CD4-positive, alpha-beta T cell treated with Interleukin-4 for 4 hours (primary cell): ENCODE results near the gene CREB3L4.
A peak's percentile ranks its signal among the peaks of the same experiment; 100 is the strongest.

Source experiments
- DNase-seq: peaks from one replicate; pipeline ENCODE4 v3.0.0-alpha.2; 2020

Gene CREB3L4

DNA sequence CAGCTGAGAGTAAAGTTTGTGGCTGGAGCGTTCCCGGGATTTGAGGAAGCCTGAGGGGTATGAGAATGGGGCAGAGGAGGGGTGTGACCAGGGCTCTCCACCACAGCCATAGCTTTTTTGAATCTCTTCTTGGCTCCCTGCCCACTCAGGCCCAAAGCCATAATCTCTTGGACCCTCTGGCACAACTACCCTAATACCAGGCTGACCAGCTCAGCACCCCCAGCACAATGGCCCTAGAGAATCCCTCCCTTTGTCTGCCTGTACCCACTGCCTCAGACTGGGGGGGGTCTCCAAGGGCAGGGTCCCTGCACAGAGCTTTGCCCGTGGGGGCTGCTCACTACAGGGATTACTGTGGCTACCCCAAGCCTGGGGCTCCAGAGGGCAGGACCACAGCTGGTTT, 28.7 kb upstream of the CREB3L4 start:
- DNase-seq = no peak

- no peak for DNase-seq
Observed at GRCh38 chr1:153939476-153939875, 28.2 kb upstream of the CREB3L4 start.

- no peak for DNase-seq
Observed at GRCh38 chr1:153940756-153941155, 26.9 kb upstream of the CREB3L4 start.

GRCh38 chr1:153941826-153942725, 25.6 kb upstream of the CREB3L4 start:
- no peak for DNase-seq

GRCh38 chr1:153942766-153943549, 24.7 kb upstream of the CREB3L4 start:
- DNase-seq = no peak

GRCh38 chr1:153944005-153944826, 23.5 kb upstream of the CREB3L4 start:
- peak; percentile 27 for DNase-seq

- DNase-seq = no peak
Observed at GRCh38 chr1:153944827-153945117, 22.9 kb upstream of the CREB3L4 start.

GRCh38 chr1:153945131-153945794, 22.4 kb upstream of the CREB3L4 start:
- peak; percentile 85 for DNase-seq

DNA sequence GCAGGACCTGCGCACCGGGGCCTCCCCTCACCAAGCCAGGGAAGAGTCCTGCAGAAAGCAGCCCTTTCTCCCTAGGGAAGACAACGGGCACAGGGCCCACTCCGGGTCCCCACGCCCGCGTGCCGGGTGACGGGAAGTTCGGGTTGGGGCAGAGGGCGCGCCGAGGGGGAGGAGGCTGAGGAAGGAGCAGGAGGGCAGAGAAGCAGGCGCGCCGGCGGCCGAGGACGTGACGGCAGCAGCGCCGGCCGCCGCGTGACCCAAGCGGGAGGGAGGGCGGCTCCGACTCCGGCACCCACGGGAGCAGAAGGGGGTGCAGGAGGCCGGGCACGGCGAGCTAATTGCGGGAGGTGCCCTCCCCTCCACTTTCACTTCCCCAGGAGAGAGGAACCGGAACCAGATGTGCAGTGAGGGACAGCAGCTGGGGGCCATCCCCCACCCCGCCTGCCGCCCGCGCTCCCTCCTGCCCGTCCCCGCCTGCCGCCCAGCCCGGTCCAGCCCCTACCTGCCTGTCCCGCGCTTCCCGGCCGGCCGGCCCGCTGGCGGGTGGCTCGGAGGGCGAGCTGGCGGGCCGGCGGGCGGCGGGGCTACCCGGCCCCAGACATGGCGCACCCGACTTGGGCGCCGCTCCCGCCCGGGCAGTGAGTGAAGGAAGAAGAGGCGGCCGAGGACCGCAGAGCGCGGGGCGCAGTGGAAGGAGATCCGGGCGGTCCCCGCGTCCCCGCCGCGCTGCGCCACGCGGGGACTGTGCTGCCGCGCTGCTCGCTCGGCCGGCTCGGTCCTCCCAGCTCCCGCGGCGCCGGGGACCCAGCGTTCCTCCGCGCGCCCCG, 21.7 kb upstream of the CREB3L4 start:
- peak; percentile 78 for DNase-seq

DNA sequence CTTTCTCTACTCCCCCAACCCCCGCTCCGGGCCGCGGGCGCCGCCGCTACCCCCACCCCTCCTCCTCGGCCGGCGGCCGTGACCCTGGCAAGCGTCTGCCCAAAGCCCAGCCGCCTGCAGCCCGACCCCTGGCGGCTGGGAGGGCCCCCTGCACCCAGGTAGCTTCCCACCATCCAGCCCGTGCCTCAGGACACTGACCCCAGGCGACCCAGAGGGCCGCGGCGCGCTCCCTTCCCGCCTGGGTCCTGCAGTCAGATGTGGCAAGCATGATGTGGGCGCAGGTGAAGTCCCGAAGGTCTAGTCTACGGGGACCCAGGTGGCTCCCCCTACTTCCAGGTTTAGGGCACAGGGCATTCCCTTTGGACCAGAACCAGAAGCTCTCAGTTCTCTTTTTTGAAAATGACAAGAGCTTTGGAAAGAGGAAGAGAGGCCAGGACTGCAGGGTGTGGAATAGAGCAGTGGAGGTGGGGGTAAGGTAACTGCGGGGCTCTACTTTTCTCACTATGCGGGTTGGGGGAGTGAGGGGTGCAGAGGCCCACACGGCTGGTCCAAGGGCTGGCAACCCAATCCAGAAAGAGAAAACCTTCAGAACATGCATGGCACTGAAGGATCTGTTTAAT, 21.0 kb upstream of the CREB3L4 start, which contains the start of gene DENND4B:
Gene DENND4B, minus strand, starts transcription at position 97 of the 620 bp plus-strand sequence. CDS start 2,344 bp downstream, outside the sequence.
- peak; percentile 71 for DNase-seq

- DNase-seq = no peak
Observed at GRCh38 chr1:153951183-153951582, 16.5 kb upstream of the CREB3L4 start.

GRCh38 chr1:153951801-153952200, 15.9 kb upstream of the CREB3L4 start:
- DNase-seq = no peak

DNA sequence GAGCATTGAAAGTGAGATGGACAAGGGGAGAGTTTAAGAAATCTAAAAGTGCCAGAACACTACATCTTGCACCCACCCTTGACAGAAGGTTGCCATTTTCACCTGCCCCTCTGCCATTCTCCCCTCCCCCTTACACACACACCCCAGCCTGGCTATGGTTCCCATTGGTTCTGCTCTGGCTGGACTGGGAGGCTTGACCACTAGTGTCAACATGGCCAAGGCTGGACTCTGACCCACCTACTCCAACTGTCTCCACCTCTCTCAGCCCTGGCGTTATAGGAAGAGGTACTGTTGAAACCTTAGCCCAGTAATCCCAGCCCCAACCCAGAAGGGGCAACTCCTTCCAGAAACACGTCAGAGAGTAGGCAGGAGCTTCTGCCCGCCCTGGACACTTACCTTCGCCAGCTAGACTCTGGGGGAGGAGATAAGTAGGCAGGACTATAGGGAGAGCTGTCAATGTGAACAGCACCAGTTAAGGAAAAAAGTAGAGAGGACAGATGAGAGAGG, 13.8 kb upstream of the CREB3L4 start:
- DNase-seq = no peak

DNA sequence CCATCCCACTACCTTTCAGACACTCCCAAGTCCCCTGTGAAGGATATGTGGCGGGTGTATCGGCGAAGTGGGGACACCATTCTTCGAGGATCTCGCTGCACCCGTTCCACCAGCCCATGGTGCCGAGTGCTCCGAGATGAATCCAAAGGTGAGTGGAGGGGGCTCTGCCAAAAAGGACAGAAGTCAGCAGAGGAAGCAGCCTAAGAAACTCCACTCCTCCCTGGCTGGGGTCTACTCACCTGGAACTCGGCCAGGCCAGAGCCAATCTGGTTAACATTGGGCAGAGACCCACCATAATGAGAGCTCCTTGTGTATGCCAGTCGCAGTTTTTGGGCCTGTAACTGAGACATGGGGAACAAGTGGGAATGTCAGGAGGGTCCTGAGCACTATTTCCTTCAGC, 12.9 kb upstream of the CREB3L4 start:
- no peak for DNase-seq

DNA sequence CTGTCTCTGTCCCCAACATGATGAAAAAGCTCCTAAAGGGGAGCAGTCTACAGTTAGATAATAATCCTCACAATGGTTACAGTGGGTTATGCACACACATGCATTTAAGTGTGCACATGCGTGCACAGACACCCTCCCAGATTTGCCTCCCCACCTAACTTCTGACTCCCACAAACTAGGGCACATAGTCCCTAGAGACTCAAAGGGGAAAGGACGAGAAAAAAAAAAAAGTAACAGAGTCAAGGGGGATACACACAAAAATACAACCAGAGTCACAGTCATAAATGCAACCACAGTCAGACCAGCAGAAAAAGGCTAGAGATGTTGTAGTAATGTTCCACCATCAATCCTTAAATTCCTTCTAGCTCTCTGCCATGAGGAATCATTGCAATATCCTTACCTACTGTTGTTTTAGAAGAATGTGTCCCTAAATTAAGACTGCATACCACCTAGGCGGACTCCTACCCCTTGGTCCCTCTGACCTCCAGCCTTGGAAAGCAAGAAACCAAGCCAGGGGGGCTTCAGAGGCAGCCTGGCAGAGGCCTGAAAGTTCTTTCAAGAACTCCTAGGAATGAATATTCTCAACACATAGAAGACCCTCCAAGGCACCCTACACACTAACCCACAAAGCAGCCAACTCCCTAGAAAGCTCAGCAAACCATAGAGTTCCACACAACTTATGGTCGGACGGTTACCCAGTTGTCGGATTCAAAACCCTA, 10.5 kb upstream of the CREB3L4 start:
- no peak for DNase-seq

GRCh38 chr1:153957744-153958110, 10.0 kb upstream of the CREB3L4 start:
- DNase-seq = peak; percentile 42

DNA sequence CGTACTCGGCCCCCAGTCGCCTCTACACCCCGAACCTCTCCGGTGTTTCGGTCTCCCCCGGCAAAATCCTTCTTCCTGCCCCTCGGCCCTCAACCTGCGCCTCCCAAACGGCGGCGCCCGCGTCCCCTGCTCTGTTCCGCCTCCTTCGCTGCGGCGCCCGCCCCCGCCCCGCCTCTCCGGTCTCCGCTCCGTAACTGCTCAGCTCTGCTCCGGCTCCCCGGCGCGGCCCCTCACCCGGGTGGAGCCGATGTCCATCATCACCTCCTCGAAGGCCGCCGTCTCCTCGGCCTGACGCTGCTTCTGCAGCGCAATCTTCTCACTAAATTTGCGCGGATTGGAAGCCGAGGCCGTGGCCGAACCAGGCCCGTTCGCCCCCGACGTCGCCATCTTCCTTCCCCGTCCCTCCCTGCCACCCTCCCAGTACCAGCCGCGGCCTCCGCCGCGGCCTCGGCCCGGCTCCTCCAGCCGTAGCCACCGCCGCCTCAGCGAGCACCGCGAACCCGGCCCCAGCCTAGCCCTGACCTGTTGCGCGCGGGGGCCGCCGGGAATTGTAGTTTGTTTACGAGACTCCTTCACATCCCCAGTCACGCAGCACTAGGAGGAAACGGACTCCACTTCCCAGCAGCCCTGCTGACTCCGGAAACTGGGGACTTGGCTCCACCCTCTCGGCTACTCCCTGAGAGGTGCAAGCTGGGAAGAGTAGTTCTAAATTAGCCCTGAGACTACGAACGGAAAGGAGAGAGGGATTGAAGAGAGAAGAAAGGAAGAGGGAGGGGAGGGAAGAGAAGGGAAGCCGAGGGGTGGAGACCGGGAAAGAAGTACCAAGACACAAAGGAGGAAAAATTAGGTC, 9.4 kb upstream of the CREB3L4 start, which contains the start of gene CRTC2:
Gene CRTC2, minus strand, starts transcription at position 502 of the 850 bp plus-strand sequence. Its CDS starts 115 bp downstream, at position 387.
- DNase-seq = peak; percentile 97

DNA sequence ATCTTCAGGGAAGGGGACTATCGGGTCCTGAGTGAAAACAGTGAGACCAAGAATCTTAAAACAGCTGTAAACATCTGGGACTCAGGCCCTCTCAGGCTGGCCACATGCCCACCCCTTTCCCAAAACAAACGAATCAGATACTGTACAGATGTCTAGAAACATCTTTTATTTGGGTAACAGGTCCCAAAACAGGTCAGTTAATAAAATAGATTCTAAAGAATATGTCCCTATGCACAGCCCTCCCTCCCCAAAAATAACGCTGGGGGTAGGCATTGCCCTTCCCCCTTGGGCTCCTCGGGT, 8.8 kb upstream of the CREB3L4 start:
- no peak for DNase-seq

- no peak for DNase-seq
Observed at GRCh38 chr1:153959454-153959853, 8.2 kb upstream of the CREB3L4 start.
